Activated CD4-positive, alpha-beta T cell treated with anti-CD3 and anti-CD28 coated beads, Interleukin-2, Interleukin-4, amounts not matched to agents 100 ng/mL and 50 ng/mL, durations not matched to agents 16 hours and 8 hours (primary cell): ENCODE results near the gene TECPR1.

ENCODE experiments used
- DNase-seq: peaks from one replicate; pipeline ENCODE4 v3.0.0-alpha.2; 2020; ENCODE audit warnings: low spot score

TECPR1 gene

GRCh38 chr7:98211221-98211675, 40.8 kb downstream of the TECPR1 start, which contains the start of gene BHLHA15:
Gene BHLHA15 (plus strand): TSS chr7:98211439. CDS start chr7:98212310, 871 bp downstream.
- DNase-seq, result no peak

GRCh38 chr7:98210513-98211220, 41.4 kb downstream of the TECPR1 start:
- DNase-seq, result no peak

GRCh38 chr7:98209166-98209920, 42.7 kb downstream of the TECPR1 start:
- no peak for DNase-seq

GRCh38 chr7:98206451-98207330, 45.3 kb downstream of the TECPR1 start:
- DNase-seq, result no peak

GRCh38 chr7:98205162-98205845, 46.7 kb downstream of the TECPR1 start:
- DNase-seq, result no peak

GRCh38 chr7:98204670-98205069, 47.4 kb downstream of the TECPR1 start:
- no peak for DNase-seq

- no peak for DNase-seq
These were observed 47.9 kb downstream of the TECPR1 start for GRCh38 chr7:98203964-98204605.

GRCh38 chr7:98203261-98203963, 48.6 kb downstream of the TECPR1 start:
- DNase-seq, result no peak

GRCh38 chr7:98202367-98203195, 49.5 kb downstream of the TECPR1 start:
- peak; percentile 70 for DNase-seq

GRCh38 chr7:98200364-98200763, 51.7 kb downstream of the TECPR1 start:
- DNase-seq, result peak; percentile 7

GRCh38 chr7:98199131-98199530, 52.9 kb downstream of the TECPR1 start:
- no peak for DNase-seq

GRCh38 chr7:98196706-98197605, 55.1 kb downstream of the TECPR1 start:
- DNase-seq, result no peak

GRCh38 chr7:98194672-98195457, 57.2 kb downstream of the TECPR1 start:
- no peak for DNase-seq

GRCh38 chr7:98194186-98194585, 57.8 kb downstream of the TECPR1 start:
- DNase-seq, result no peak

GRCh38 chr7:98193474-98194180, 58.4 kb downstream of the TECPR1 start:
- no peak for DNase-seq

- no peak for DNase-seq
These were observed 59.1 kb downstream of the TECPR1 start for GRCh38 chr7:98192781-98193457.
